ENCODE data around the gene SLC44A3.
A peak's percentile ranks its signal among the peaks of the same experiment; 100 is the strongest.

SLC44A3 gene

GRCh38 chr1:94912263-94913184 is 92.4 kb downstream of the SLC44A3 start:
- DNase-seq = no peak

GRCh38 chr1:94917251-94917650 is 97.1 kb downstream of the SLC44A3 start:
- DNase-seq = no peak

- DNase-seq = peak; percentile 18 to 69
These were observed 99.3 kb downstream of the SLC44A3 start for GRCh38 chr1:94919241-94920030.

- no peak for DNase-seq
These were observed 99.9 kb downstream of the SLC44A3 start for GRCh38 chr1:94920061-94920460.

GRCh38 chr1:94921977-94922376 is 101.8 kb downstream of the SLC44A3 start:
- no peak for DNase-seq

- no peak for DNase-seq
These were observed 102.7 kb downstream of the SLC44A3 start for GRCh38 chr1:94922761-94923331.

- DNase-seq = no peak
These were observed 104.8 kb downstream of the SLC44A3 start for GRCh38 chr1:94925004-94925403.

- peak; percentile 44 to 62 for DNase-seq
These were observed 105.5 kb downstream of the SLC44A3 start for GRCh38 chr1:94925561-94926125.

GRCh38 chr1:94926126-94926914 is 106.2 kb downstream of the SLC44A3 start:
- DNase-seq = peak; percentile 41 to 58

GRCh38 chr1:94926915-94927404 is 106.8 kb downstream of the SLC44A3 start, which contains the start of gene CNN3:
Gene CNN3, minus strand, starts transcription at chr1:94927110. Its CDS starts 216 bp downstream, at chr1:94926894.
- peak; percentile 90 to 91 for DNase-seq

- DNase-seq = peak in 1 of 2 experiments; percentile 46
These were observed 107.4 kb downstream of the SLC44A3 start for GRCh38 chr1:94927405-94928175.

- no peak for DNase-seq
These were observed 108.3 kb downstream of the SLC44A3 start for GRCh38 chr1:94928293-94928939.

- no peak for DNase-seq
These were observed 109.4 kb downstream of the SLC44A3 start for GRCh38 chr1:94929351-94930217.

- no peak for DNase-seq
These were observed 111.2 kb downstream of the SLC44A3 start for GRCh38 chr1:94931254-94931841.

GRCh38 chr1:94934551-94934950 is 114.4 kb downstream of the SLC44A3 start:
- DNase-seq = no peak

GRCh38 chr1:94935034-94935433 is 114.9 kb downstream of the SLC44A3 start:
- DNase-seq = no peak

- DNase-seq = no peak
These were observed 115.3 kb downstream of the SLC44A3 start for GRCh38 chr1:94935476-94935875.

- no peak for DNase-seq
These were observed 116.9 kb downstream of the SLC44A3 start for GRCh38 chr1:94936861-94937620.
